Fibroblast of mammary gland (primary cell): ENCODE results near the gene FAM98C.
A peak's percentile ranks its signal among the peaks of the same experiment; 100 is the strongest.

ENCODE experiments used
- DNase-seq: peaks from one replicate; pipeline ENCODE4 v3.0.0-alpha.2; 2010; ENCODE audit warnings: low read depth
- H3K4me3 ChIP-seq: 2 replicates; pipeline ENCODE4 v1.5.1; 2011; ENCODE audit warnings: low read depth, mild to moderate bottlenecking, low read length, moderate library complexity; ENCODE audit not compliant: control insufficient read depth
- CTCF ChIP-seq: conservative IDR thresholded peaks from 2 replicates; pipeline ENCODE4 v1.5.1; 2011; ENCODE audit warnings: low read depth, low read length, inconsistent platforms; ENCODE audit not compliant: control insufficient read depth, insufficient read depth

The FAM98C gene

GRCh38 chr19:38370299-38370698 lies 32.6 kb upstream of the FAM98C start:
- no peak overlapping the region for H3K4me3 ChIP-seq
- DNase-seq, result no peak
- TF ChIP-seq CTCF, result no peak

GRCh38 chr19:38371081-38371480 lies 31.8 kb upstream of the FAM98C start:
- DNase-seq, result peak; percentile 26
- H3K4me3 ChIP-seq, result no peak overlapping the region
- no peak for TF ChIP-seq CTCF

- DNase-seq, result no peak
- H3K4me3 ChIP-seq, result peak overlapping the region; percentile 75
Measured at GRCh38 chr19:38373907-38374331, 29.0 kb upstream of the FAM98C start.

GRCh38 chr19:38374332-38375097 lies 28.4 kb upstream of the FAM98C start, which contains the start of gene PSMD8:
TSS of gene PSMD8 (plus strand) at chr19:38374571. CDS start at chr19:38374602, 31 bp downstream.
- TF ChIP-seq CTCF, result no peak
- peak; percentile 96 for DNase-seq
- peak within 1 kb of the TSS; percentile 75 for H3K4me3 ChIP-seq

More at GRCh38 chr19:38373907-38374331, 29.0 kb upstream of the FAM98C start:
- TF ChIP-seq CTCF, result peak; percentile 0

GRCh38 chr19:38375098-38375493 lies 27.8 kb upstream of the FAM98C start:
- no peak for DNase-seq
- peak overlapping the region; percentile 75 for H3K4me3 ChIP-seq
- no peak for TF ChIP-seq CTCF

GRCh38 chr19:38375748-38376147 lies 27.1 kb upstream of the FAM98C start:
- DNase-seq, result peak; percentile 48
- H3K4me3 ChIP-seq, result peak overlapping the region; percentile 75
- TF ChIP-seq CTCF, result no peak
